IMR-90 (cell line): ENCODE measurements around the gene C1QTNF3. TPM values are rescaled to one million over a fixed set of nuclear protein-coding genes. Genes with fewer than 3 reads are reported as not detected.

Experiments
- ATAC-seq: fragments of 200-7000 bp; cut with Tn5 transposase; 2 replicates; pipeline ENCODE4 v1.9.1; 2020; ENCODE audit warnings: low read depth, mild to moderate bottlenecking, moderate library complexity
- BruUV-seq: library from RNA; stranded (reverse); fragments of 400-500 nt; replicated peaks from 2 replicates; lab custom pipeline; 2021; lab: Mats Ljungman, UMichigan
- CTCF ChIA-PET: fragments of 300-600 bp; formaldehyde crosslinking; extraction: SDS; loops from one replicate; lab custom pipeline; 2021; ENCODE audit warnings: antibody characterized with exemption; lab: Yijun Ruan, JAX
- POLR2A ChIA-PET: fragments of 300-600 bp; sonication (Branson Sonifier 250); formaldehyde crosslinking; loops from one replicate; lab custom pipeline; 2022; ENCODE audit warnings: antibody characterized with exemption; ENCODE audit not compliant: unreplicated experiment; lab: Charles Lee
- DNase-seq: peaks from one replicate; pipeline ENCODE4 v3.0.0; 2013
- H2AFZ ChIP-seq: replicated peaks from 2 replicates; pipeline ENCODE3; 2013; ENCODE audit warnings: low read length, mild to moderate bottlenecking; ENCODE audit not compliant: poor library complexity
- H2AK5ac ChIP-seq: 2 replicates; pipeline ENCODE4 v1.6.1; 2013; ENCODE audit warnings: low read depth, low read length, inconsistent platforms
- H2AK9ac ChIP-seq: replicated peaks from 2 replicates; pipeline ENCODE3; 2013; ENCODE audit warnings: mild to moderate bottlenecking, low read depth, low read length, moderate library complexity; ENCODE audit not compliant: poor library complexity
- H2BK120ac ChIP-seq: 2 replicates; pipeline ENCODE4 v1.6.1; 2013; ENCODE audit warnings: low read depth, low read length, inconsistent platforms
- H2BK15ac ChIP-seq: 3 replicates; pipeline ENCODE4 v1.6.1; 2013; ENCODE audit warnings: low read depth, low read length, inconsistent platforms
- H2BK20ac ChIP-seq: 2 replicates; pipeline ENCODE4 v1.6.1; 2013; ENCODE audit warnings: low read depth, mild to moderate bottlenecking, inconsistent platforms, low read length, moderate library complexity
- H2BK5ac ChIP-seq: 2 replicates; pipeline ENCODE4 v1.6.1; 2013; ENCODE audit warnings: mild to moderate bottlenecking, low read depth, low read length, inconsistent platforms; ENCODE audit not compliant: poor library complexity, severe bottlenecking
- H3K14ac ChIP-seq: replicated peaks from 2 replicates; pipeline ENCODE4 v1.6.1; 2013; ENCODE audit warnings: low read depth, low read length, inconsistent platforms
- H3K18ac ChIP-seq: 2 replicates; pipeline ENCODE4 v1.6.1; 2013; ENCODE audit warnings: low read depth, low read length, control low read depth
- H3K23ac ChIP-seq: 2 replicates; pipeline ENCODE4 v1.6.1; 2013; ENCODE audit warnings: low read depth, low read length, inconsistent platforms
- H3K27ac ChIP-seq: 2 replicates; pipeline ENCODE4 v1.5.1; 2013; ENCODE audit warnings: mild to moderate bottlenecking, control low read depth, low read length; ENCODE audit not compliant: insufficient read depth
- H3K27me3 ChIP-seq: 2 replicates; pipeline ENCODE4 v1.6.1; 2013; ENCODE audit warnings: low read length; ENCODE audit not compliant: control insufficient read depth, insufficient read depth
- H3K36me3 ChIP-seq: 2 replicates; pipeline ENCODE4 v1.6.1; 2013; ENCODE audit warnings: low read length, mixed read lengths; ENCODE audit not compliant: control insufficient read depth, insufficient read depth
- H3K4ac ChIP-seq: 2 replicates; pipeline ENCODE4 v1.6.1; 2013; ENCODE audit warnings: low read depth, low read length, inconsistent platforms
- H3K4me1 ChIP-seq: 2 replicates; pipeline ENCODE4 v1.6.1; 2013; ENCODE audit warnings: low read length, mixed read lengths; ENCODE audit not compliant: control insufficient read depth, insufficient read depth
- H3K4me2 ChIP-seq: 2 replicates; pipeline ENCODE4 v1.6.1; 2013; ENCODE audit warnings: low read depth, mild to moderate bottlenecking, control low read depth, low read length, moderate library complexity
- H3K4me3 ChIP-seq: 2 replicates; pipeline ENCODE4 v1.5.1; 2013; ENCODE audit warnings: low read depth, mild to moderate bottlenecking, control low read depth, low read length, moderate library complexity; ENCODE audit not compliant: insufficient read depth
- H3K56ac ChIP-seq: 2 replicates; pipeline ENCODE4 v1.6.1; 2013; ENCODE audit warnings: low read length, inconsistent platforms; ENCODE audit not compliant: insufficient read depth; ENCODE audit errors: extremely low read depth
- H3K79me1 ChIP-seq, 2 experiments: 2 replicates each; pipeline ENCODE4 v1.6.1; 2013; ENCODE audit warnings: low read length in 2 of 2, inconsistent platforms in 1 of 2, low read depth in 1 of 2
- H3K9ac ChIP-seq: 2 replicates; pipeline ENCODE4 v1.6.1; 2013; ENCODE audit warnings: low read depth, low read length, control low read depth
- H3K9me1 ChIP-seq: 2 replicates; pipeline ENCODE4 v1.6.1; 2013; ENCODE audit warnings: low read length, inconsistent platforms; ENCODE audit not compliant: insufficient read depth
- H3K9me3 ChIP-seq: 2 replicates; pipeline ENCODE4 v1.6.1; 2013; ENCODE audit warnings: low read length; ENCODE audit not compliant: control insufficient read depth, insufficient read depth
- H4K20me1 ChIP-seq: 2 replicates; pipeline ENCODE4 v1.6.1; 2013; ENCODE audit warnings: low read length, inconsistent platforms; ENCODE audit not compliant: insufficient read depth
- H4K5ac ChIP-seq: 2 replicates; pipeline ENCODE4 v1.6.1; 2013; ENCODE audit warnings: mild to moderate bottlenecking, low read depth, low read length, control low read depth
- H4K8ac ChIP-seq, 2 experiments: 2 replicates each; pipeline ENCODE4 v1.6.1; 2013; ENCODE audit warnings: low read depth in 2 of 2, low read length in 2 of 2, control low read depth in 1 of 2, inconsistent platforms in 1 of 2
- H4K91ac ChIP-seq: 2 replicates; pipeline ENCODE4 v1.6.1; 2013; ENCODE audit warnings: low read depth, low read length, inconsistent platforms; ENCODE audit not compliant: insufficient read depth
- BHLHE40 ChIP-seq: fragments of 150-350 bp; IDR thresholded peaks from 2 replicates; pipeline ENCODE4 v1.6.1; 2016; ENCODE audit warnings: mild to moderate bottlenecking, low read depth, low read length
- CEBPB ChIP-seq: IDR thresholded peaks from 2 replicates; pipeline ENCODE4 v1.6.1; 2012; ENCODE audit warnings: low read depth, low read length, improper control_type of control experiment
- CHD1 ChIP-seq: IDR thresholded peaks from 2 replicates; pipeline ENCODE4 v1.6.1; 2012; ENCODE audit warnings: low read depth, low read length, improper control_type of control experiment
- CTCF ChIP-seq: conservative IDR thresholded peaks from 2 replicates; pipeline ENCODE4 v1.5.1; 2012; ENCODE audit warnings: mild to moderate bottlenecking, low read depth, low read length, improper control_type of control experiment
- ELK1 ChIP-seq: fragments of 150-350 bp; IDR thresholded peaks from 2 replicates; pipeline ENCODE4 v1.6.1; 2016; ENCODE audit warnings: low read depth, mild to moderate bottlenecking, low read length, moderate library complexity, borderline replicate concordance
- FOS ChIP-seq: fragments of 150-350 bp; IDR thresholded peaks from 2 replicates; pipeline ENCODE4 v1.6.1; 2016; ENCODE audit warnings: low read depth, low read length
- MAFK ChIP-seq: IDR thresholded peaks from 2 replicates; pipeline ENCODE4 v1.6.1; 2012; ENCODE audit warnings: low read depth, low read length, improper control_type of control experiment
- MAZ ChIP-seq: IDR thresholded peaks from 2 replicates; pipeline ENCODE4 v1.6.1; 2012; ENCODE audit warnings: low read depth, mild to moderate bottlenecking, low read length, improper control_type of control experiment, moderate library complexity, borderline replicate concordance
- MXI1 ChIP-seq: IDR thresholded peaks from 2 replicates; pipeline ENCODE4 v1.6.1; 2012; ENCODE audit warnings: low read depth, mild to moderate bottlenecking, low read length, moderate library complexity, borderline replicate concordance
- NFE2L2 ChIP-seq: fragments of 150-350 bp; IDR thresholded peaks from 2 replicates; pipeline ENCODE4 v1.6.1; 2016; ENCODE audit warnings: low read depth, mild to moderate bottlenecking, low read length
- POLR2A ChIP-seq: IDR thresholded peaks from 2 replicates; pipeline ENCODE4 v1.6.1; 2012; ENCODE audit warnings: mild to moderate bottlenecking, low read depth, low read length
- RAD21 ChIP-seq: IDR thresholded peaks from 2 replicates; pipeline ENCODE4 v1.6.1; 2012; ENCODE audit warnings: low read length, improper control_type of control experiment
- RCOR1 ChIP-seq: IDR thresholded peaks from 2 replicates; pipeline ENCODE4 v1.6.1; 2012; ENCODE audit warnings: mild to moderate bottlenecking, low read length, improper control_type of control experiment; ENCODE audit not compliant: insufficient replicate concordance
- RFX5 ChIP-seq: IDR thresholded peaks from 2 replicates; pipeline ENCODE4 v1.8.0; 2012; ENCODE audit warnings: low read depth, mild to moderate bottlenecking, low read length, moderate library complexity
- SMC3 ChIP-seq: fragments of 150-350 bp; IDR thresholded peaks from 2 replicates; pipeline ENCODE4 v1.6.1; 2016; ENCODE audit warnings: low read depth, mild to moderate bottlenecking, antibody characterized with exemption, low read length, moderate library complexity
- USF2 ChIP-seq: fragments of 150-350 bp; IDR thresholded peaks from 2 replicates; pipeline ENCODE4 v1.6.1; 2017; ENCODE audit warnings: mild to moderate bottlenecking, antibody characterized with exemption, low read length, low read depth
- dilution Hi-C: fragments of 300-500 bp; cut with HindIII; formaldehyde crosslinking; loops from one replicate; pipeline ENCODE4 v1.14.3; 2018; ENCODE audit warnings: low sequenced_read_pairs; ENCODE audit not compliant: unreplicated experiment
- in situ Hi-C: fragments of 300-500 bp; cut with MboI; formaldehyde crosslinking; loops from 3 replicates; pipeline ENCODE4 v1.14.3; 2019; ENCODE audit warnings: low sequenced_read_pairs, inconsistent platforms, mixed read lengths
- intact Hi-C: fragments of 100-400 bp; cut with micrococcal nuclease; formaldehyde crosslinking; loops from 2 replicates; pipeline ENCODE4 v1.10.0; 2022
- polyA plus RNA-seq, 3 experiments: library from polyadenylated mRNA; depleted of rRNA; stranded (reverse); fragments of >200 nt; gene quantifications; 2 replicates each; pipeline ENCODE4 v1.2.3, GENCODE V29; 2012; ENCODE audit warnings: low replicate concordance in 1 of 3
- total RNA-seq: library from RNA; depleted of rRNA; stranded (reverse); fragments of >200 nt; gene quantifications from 2 replicates; pipeline ENCODE4 v1.2.3, GENCODE V29; 2012

C1QTNF3 gene
- total and polyA plus RNA-seq, 2 of the 4 experiments (the other 2 are of a cell fraction), result 1.0 to 1.4 TPM

GRCh38 chr5:34045996-34046395 is 3.0 kb upstream of the C1QTNF3 start:
- no peak overlapping the region for H4K91ac ChIP-seq
- peak overlapping the region; percentile 28 for H2BK20ac ChIP-seq
- H3K9ac ChIP-seq, result no peak overlapping the region
- ATAC-seq, result peak; percentile 89
- H3K4me1 ChIP-seq, result peaks cover 6% of the 10 kb centered on the region; the same call in 1 of the 2 replicates
- H4K5ac ChIP-seq, result peak overlapping the region; percentile 61; the same call in 1 of the 2 replicates
- in situ Hi-C loops (no loop called here), intact Hi-C loops (no loop called here), dilution Hi-C loops (no loop called here)
- no peaks in the 10 kb centered on the region for H3K9me3 ChIP-seq
- H3K4ac ChIP-seq, result peak overlapping the region; percentile 34; the same call in 1 of the 2 replicates
- H3K79me1 ChIP-seq, result no peaks in the 10 kb centered on the region
- no peaks in the 10 kb centered on the region for H3K27me3 ChIP-seq
- H3K14ac ChIP-seq, result no peak overlapping the region; the same call in 1 of the 2 replicates
- H2AFZ ChIP-seq, result no peak overlapping the region
- H3K9me1 ChIP-seq, result no peaks in the 10 kb centered on the region; the same call in 1 of the 2 replicates
- ChIA-PET POLR2A (no interaction called here), CTCF (no interaction called here)
- no TSS peak for BruUV-seq
- no peaks in the 10 kb centered on the region for H3K36me3 ChIP-seq
- peak overlapping the region; percentile 14; the same call in 1 of the 2 replicates for H2AK5ac ChIP-seq
- H2BK5ac ChIP-seq, result peak overlapping the region; percentile 42
- peak overlapping the region; percentile 12; the same call in 1 of the 2 replicates for H3K4me2 ChIP-seq
- no peak overlapping the region for H2AK9ac ChIP-seq
- no peak overlapping the region; the same call in 1 of the 2 replicates for H3K18ac ChIP-seq
- H2BK120ac ChIP-seq, result peak overlapping the region; percentile 52
- H4K20me1 ChIP-seq, result no peaks in the 10 kb centered on the region
- H3K23ac ChIP-seq, result no peak overlapping the region; the same call in 1 of the 2 replicates
- H4K8ac ChIP-seq, result peak overlapping the region in 1 of 2 experiments; percentile 38; a peak in 2 of 4 replicates
- peak; percentile 82 for DNase-seq
- peak overlapping the region; percentile 45; the same call in 1 of the 3 replicates for H2BK15ac ChIP-seq
- no peak overlapping the region for H3K4me3 ChIP-seq
- no peak overlapping the region for H3K56ac ChIP-seq
- TF ChIP-seq MAZ (no peak), CTCF (no peak), CHD1 (no peak), FOS (no peak), CEBPB (no peak), MAFK (no peak), SMC3 (no peak), RFX5 (no peak), NFE2L2 (no peak), BHLHE40 (no peak), RAD21 (no peak), RCOR1 (no peak), POLR2A (no peak), MXI1 (no peak), USF2 (no peak), ELK1 (no peak)
- no peak overlapping the region for H3K27ac ChIP-seq
